ENCODE results near the gene HEY2. TPM values are rescaled to one million over a fixed set of nuclear protein-coding genes. Genes with fewer than 3 reads are reported as not detected.

Gene HEY2
- total and polyA plus RNA-seq, 4 donors = 1.0 to 2.0 (median 1.4) TPM

DNA sequence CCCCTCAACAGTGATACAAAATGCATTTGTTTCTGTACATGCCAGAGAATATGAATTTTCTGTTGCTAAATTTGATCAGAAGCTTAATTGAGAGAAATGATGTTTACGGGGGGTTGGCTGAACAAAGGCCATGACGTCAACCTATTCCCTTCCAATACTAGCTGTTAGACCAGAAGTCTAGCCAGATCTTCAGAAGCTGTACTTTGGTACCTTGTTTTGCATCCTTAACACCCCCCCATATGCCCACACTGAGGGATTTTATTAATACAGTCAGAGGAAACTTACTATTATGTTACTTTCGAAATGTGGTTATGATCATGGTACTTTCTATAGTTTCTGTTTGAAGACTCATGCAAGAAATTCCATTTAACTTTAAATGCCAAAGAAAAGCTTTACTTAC lies 44.4 kb downstream of the HEY2 start (continued):
- TF ChIP-seq, protein P1, sequence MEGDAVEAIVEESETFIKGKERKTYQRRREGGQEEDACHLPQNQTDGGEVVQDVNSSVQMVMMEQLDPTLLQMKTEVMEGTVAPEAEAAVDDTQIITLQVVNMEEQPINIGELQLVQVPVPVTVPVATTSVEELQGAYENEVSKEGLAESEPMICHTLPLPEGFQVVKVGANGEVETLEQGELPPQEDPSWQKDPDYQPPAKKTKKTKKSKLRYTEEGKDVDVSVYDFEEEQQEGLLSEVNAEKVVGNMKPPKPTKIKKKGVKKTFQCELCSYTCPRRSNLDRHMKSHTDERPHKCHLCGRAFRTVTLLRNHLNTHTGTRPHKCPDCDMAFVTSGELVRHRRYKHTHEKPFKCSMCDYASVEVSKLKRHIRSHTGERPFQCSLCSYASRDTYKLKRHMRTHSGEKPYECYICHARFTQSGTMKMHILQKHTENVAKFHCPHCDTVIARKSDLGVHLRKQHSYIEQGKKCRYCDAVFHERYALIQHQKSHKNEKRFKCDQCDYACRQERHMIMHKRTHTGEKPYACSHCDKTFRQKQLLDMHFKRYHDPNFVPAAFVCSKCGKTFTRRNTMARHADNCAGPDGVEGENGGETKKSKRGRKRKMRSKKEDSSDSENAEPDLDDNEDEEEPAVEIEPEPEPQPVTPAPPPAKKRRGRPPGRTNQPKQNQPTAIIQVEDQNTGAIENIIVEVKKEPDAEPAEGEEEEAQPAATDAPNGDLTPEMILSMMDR (IDR thresholded peaks at IDR 0.05; ENCODE audit: low read depth, low read length, missing input control) = no peak
- no peak for TF ChIP-seq YY1 (IDR thresholded peaks at IDR 0.05)
- TF ChIP-seq RXRA (IDR thresholded peaks at IDR 0.05) = no peak
- TF ChIP-seq HNF4G (IDR thresholded peaks at IDR 0.05) = no peak
- TF ChIP-seq, protein P2, sequence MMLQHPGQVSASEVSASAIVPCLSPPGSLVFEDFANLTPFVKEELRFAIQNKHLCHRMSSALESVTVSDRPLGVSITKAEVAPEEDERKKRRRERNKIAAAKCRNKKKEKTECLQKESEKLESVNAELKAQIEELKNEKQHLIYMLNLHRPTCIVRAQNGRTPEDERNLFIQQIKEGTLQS (IDR thresholded peaks at IDR 0.05) = no peak

DNA sequence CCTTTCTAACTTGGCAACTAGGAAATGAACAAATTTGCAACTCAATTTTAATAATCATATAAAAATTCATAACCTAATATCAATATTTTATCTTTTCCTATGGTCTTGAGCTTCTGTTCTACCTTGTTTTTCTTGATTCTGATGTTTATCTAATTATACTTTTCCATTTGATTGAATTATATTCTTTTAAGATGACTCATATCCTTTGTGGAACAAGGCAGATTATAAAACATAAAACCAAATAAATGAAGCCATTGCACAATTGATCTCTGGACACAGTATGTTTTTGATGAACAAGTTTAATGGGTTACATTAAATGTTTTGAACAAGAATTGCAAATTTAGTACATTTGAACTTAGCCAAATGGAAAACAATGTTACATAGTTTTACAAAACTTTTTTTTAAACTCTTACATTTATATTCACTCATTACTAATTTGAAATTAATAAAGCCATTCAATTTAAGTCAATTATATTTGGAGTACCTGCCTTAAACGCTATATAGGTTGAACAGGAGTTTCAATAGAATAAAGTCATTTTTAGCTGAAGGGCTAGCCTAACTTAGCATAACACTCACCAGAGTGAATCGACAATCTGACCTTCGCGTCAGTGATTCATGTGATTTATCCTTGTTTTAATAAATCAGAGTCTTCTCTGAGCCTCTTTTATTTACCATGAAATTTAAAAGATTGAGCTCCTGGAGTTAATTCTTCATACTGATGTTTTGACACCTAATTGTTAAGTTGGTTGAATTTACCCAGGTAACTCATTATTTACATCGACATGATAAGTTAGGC lies 45.1 kb downstream of the HEY2 start:
- Histone ChIP-seq H3K27ac (ENCODE audit: low read depth in 1 of 2, low read length in 2 of 2) (no peak overlapping the region), H3K27me3 (ENCODE audit: control insufficient read depth in 4 of 4, insufficient read depth in 4 of 4, low read length in 3 of 4) (no peaks in the 10 kb centered on the region), H3K9ac (ENCODE audit: low read depth in 1 of 2, low read length in 2 of 2) (no peak overlapping the region), H3K4me3 (ENCODE audit: low read depth in 1 of 3, low read length in 3 of 3) (no peak overlapping the region), H3K36me3 (ENCODE audit: control insufficient read depth in 4 of 4, insufficient read depth in 3 of 4, low read depth in 1 of 4, low read length in 3 of 4) (peaks cover 0 to 3% (median 0%) of the 10 kb centered on the region in 4 donors), H3K4me1 (ENCODE audit: control insufficient read depth in 4 of 4, insufficient read depth in 4 of 4, low read length in 3 of 4) (peaks cover 4 to 35% (median 17%) of the 10 kb centered on the region in 4 donors), H3K9me3 (ENCODE audit: control insufficient read depth in 4 of 4, low read length in 3 of 4) (no peaks in the 10 kb centered on the region)
- no peak for DNase-seq (ENCODE audit: low spot score)
- TF ChIP-seq, protein P3, sequence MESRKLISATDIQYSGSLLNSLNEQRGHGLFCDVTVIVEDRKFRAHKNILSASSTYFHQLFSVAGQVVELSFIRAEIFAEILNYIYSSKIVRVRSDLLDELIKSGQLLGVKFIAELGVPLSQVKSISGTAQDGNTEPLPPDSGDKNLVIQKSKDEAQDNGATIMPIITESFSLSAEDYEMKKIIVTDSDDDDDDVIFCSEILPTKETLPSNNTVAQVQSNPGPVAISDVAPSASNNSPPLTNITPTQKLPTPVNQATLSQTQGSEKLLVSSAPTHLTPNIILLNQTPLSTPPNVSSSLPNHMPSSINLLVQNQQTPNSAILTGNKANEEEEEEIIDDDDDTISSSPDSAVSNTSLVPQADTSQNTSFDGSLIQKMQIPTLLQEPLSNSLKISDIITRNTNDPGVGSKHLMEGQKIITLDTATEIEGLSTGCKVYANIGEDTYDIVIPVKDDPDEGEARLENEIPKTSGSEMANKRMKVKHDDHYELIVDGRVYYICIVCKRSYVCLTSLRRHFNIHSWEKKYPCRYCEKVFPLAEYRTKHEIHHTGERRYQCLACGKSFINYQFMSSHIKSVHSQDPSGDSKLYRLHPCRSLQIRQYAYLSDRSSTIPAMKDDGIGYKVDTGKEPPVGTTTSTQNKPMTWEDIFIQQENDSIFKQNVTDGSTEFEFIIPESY (IDR thresholded peaks at IDR 0.05) = no peak
- TF ChIP-seq, protein P2 (IDR thresholded peaks at IDR 0.05) = no peak
- TF ChIP-seq HNF4G (IDR thresholded peaks at IDR 0.05) (no peak), TAF1 (conservative IDR thresholded peaks at IDR 0.05) (no peak), RXRA (IDR thresholded peaks at IDR 0.05) (no peak)
- TF ChIP-seq, protein P1 (IDR thresholded peaks at IDR 0.05; ENCODE audit: low read depth, low read length, missing input control) = no peak
- TF ChIP-seq, protein P4, sequence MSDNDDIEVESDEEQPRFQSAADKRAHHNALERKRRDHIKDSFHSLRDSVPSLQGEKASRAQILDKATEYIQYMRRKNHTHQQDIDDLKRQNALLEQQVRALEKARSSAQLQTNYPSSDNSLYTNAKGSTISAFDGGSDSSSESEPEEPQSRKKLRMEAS (IDR thresholded peaks at IDR 0.05) = no peak
- 95% methylated on average over 5 of the region's 5 CpGs for WGBS

DNA sequence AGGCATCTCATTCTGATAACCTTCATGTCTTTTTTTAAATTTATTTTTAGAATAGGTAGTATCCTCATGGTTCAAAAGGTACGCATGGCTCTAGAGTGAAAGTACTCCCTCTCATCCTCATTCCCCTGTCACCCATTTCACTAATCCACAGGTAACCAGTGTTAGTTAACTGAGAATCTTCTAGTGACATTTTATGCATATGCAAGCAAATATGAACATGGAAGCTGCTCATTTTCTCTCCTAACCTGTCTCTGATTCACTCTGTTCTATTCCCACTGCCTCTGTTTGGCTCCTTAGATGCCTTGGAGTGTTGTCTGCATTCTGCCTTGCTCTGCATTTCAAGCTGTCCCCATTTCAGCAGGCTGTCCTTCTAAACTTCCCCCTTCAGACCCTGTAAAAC lies 45.9 kb downstream of the HEY2 start:
- Histone ChIP-seq H3K27ac (ENCODE audit: low read depth in 1 of 2, low read length in 2 of 2) (no peak overlapping the region), H3K9ac (ENCODE audit: low read depth in 1 of 2, low read length in 2 of 2) (no peak overlapping the region)
- DNase-seq (ENCODE audit: low spot score) = no peak

More for the DNA sequence above, 45.9 kb downstream of the HEY2 start:
- Histone ChIP-seq H3K27me3 (ENCODE audit: control insufficient read depth in 4 of 4, insufficient read depth in 4 of 4, low read length in 3 of 4) (no peaks in the 10 kb centered on the region), H3K4me1 (ENCODE audit: control insufficient read depth in 4 of 4, insufficient read depth in 4 of 4, low read length in 3 of 4) (peaks cover 3 to 28% (median 11%) of the 10 kb centered on the region in 4 donors), H3K9me3 (ENCODE audit: control insufficient read depth in 4 of 4, low read length in 3 of 4) (no peaks in the 10 kb centered on the region), H3K4me3 (ENCODE audit: low read depth in 1 of 3, low read length in 3 of 3) (no peak overlapping the region), H3K36me3 (ENCODE audit: control insufficient read depth in 4 of 4, insufficient read depth in 3 of 4, low read depth in 1 of 4, low read length in 3 of 4) (peaks cover 0 to 3% (median 0%) of the 10 kb centered on the region in 4 donors)
- 97% methylated on average over 1 of the region's 1 CpG for WGBS
- TF ChIP-seq EGR1 (IDR thresholded peaks at IDR 0.05; ENCODE audit: low read depth in 2 of 2) = no peak

Measured in liver (tissue), 9 donors.